HG03064 (cell line): Measurements from ENCODE around the gene NFATC4.
"Not testable (repeated sequence)": the region's sequence is repeated elsewhere in the genome, so short reads cannot be mapped to it uniquely, and the experiment has no call there.

ENCODE experiments used
- ATAC-seq: cut with Tn5 transposase; IDR thresholded peaks from one replicate; pipeline ENCODE4 v1.9.1; 2021; ENCODE audit warnings: low read depth; ENCODE audit not compliant: unreplicated experiment

The NFATC4 gene

GRCh38 chr14:24338843-24339242 is 29.1 kb upstream of the NFATC4 start:
- ATAC-seq = no peak

GRCh38 chr14:24339284-24340151 is 28.5 kb upstream of the NFATC4 start, which contains the start of gene RIPK3:
Gene RIPK3, minus strand, starts transcription at chr14:24339991. Its CDS starts 165 bp downstream, at chr14:24339826.
- ATAC-seq = peak; percentile 68

GRCh38 chr14:24340606-24341005 is 27.4 kb upstream of the NFATC4 start:
- ATAC-seq = no peak

GRCh38 chr14:24342889-24343288 is 25.1 kb upstream of the NFATC4 start:
- no peak for ATAC-seq

GRCh38 chr14:24343795-24344660 is 24.0 kb upstream of the NFATC4 start:
- no peak for ATAC-seq

GRCh38 chr14:24347134-24347533 is 20.9 kb upstream of the NFATC4 start:
- no peak for ATAC-seq

- ATAC-seq = no peak
Observed at GRCh38 chr14:24348186-24348585, 19.8 kb upstream of the NFATC4 start.

GRCh38 chr14:24349742-24350141 is 18.2 kb upstream of the NFATC4 start:
- ATAC-seq = no peak

- ATAC-seq = no peak
Observed at GRCh38 chr14:24351517-24351916, 16.5 kb upstream of the NFATC4 start.

- ATAC-seq = no peak
Observed at GRCh38 chr14:24353559-24354481, 14.2 kb upstream of the NFATC4 start.

GRCh38 chr14:24354482-24354825 is 13.5 kb upstream of the NFATC4 start:
- not testable (repeated sequence) for ATAC-seq

GRCh38 chr14:24355009-24355408 is 13.0 kb upstream of the NFATC4 start:
- ATAC-seq = no peak

- no peak for ATAC-seq
Observed at GRCh38 chr14:24356208-24356607, 11.8 kb upstream of the NFATC4 start.

GRCh38 chr14:24360281-24360680 is 7.7 kb upstream of the NFATC4 start:
- no peak for ATAC-seq

GRCh38 chr14:24361326-24361725 is 6.7 kb upstream of the NFATC4 start:
- ATAC-seq = no peak

GRCh38 chr14:24362241-24362960 is 5.6 kb upstream of the NFATC4 start:
- ATAC-seq = no peak

- no peak for ATAC-seq
Observed at GRCh38 chr14:24363401-24363800, 4.6 kb upstream of the NFATC4 start.

- no peak for ATAC-seq
Observed at GRCh38 chr14:24364841-24365240, 3.1 kb upstream of the NFATC4 start.

GRCh38 chr14:24365600-24366412 is 2.2 kb upstream of the NFATC4 start:
- ATAC-seq = no peak
